HepG2 (cell line): ENCODE data around the gene ARHGEF40. TPM values are rescaled to one million over a fixed set of nuclear protein-coding genes. Genes with fewer than 3 reads are reported as not detected.

Experiments used
- ATM ChIP-seq: fragments of 450-650 bp; IDR thresholded peaks from 2 replicates; pipeline ENCODE4 v1.7.1; 2017; ENCODE audit warnings: mild to moderate bottlenecking, borderline replicate concordance
- DMTF1 ChIP-seq: sonication (generic); formaldehyde crosslinking; IDR thresholded peaks from 2 replicates; pipeline ENCODE4 v1.4.0; 2020; ENCODE audit warnings: mild to moderate bottlenecking, missing genetic modification reagents
- EED ChIP-seq: sonication (generic); formaldehyde crosslinking; IDR thresholded peaks from 2 replicates; pipeline ENCODE4 v1.5.0; 2020; ENCODE audit warnings: mild to moderate bottlenecking, missing genetic modification reagents
- GTF3A ChIP-seq: sonication (generic); formaldehyde crosslinking; conservative IDR thresholded peaks from 2 replicates; pipeline ENCODE4 v1.4.0; 2020; ENCODE audit warnings: mild to moderate bottlenecking, missing genetic modification reagents
- KLF16 ChIP-seq, 2 experiments: sonication (generic) in 1 of 2; formaldehyde crosslinking in 1 of 2; IDR thresholded peaks; 2 replicates each; pipeline versions ENCODE4 v1.6.1 to v1.8.0; 2016 to 2023; ENCODE audit warnings: missing genetic modification reagents in 2 of 2, missing compliant biosample characterization in 1 of 2
- MIXL1 ChIP-seq: IDR thresholded peaks from 2 replicates; pipeline ENCODE4 v1.6.1; 2016
- NFATC3 ChIP-seq: sonication (generic); formaldehyde crosslinking; IDR thresholded peaks from 2 replicates; pipeline ENCODE4 v1.5.1; 2020; ENCODE audit warnings: mild to moderate bottlenecking, missing genetic modification reagents
- NR2C2 ChIP-seq: sonication (generic); formaldehyde crosslinking; IDR thresholded peaks from 2 replicates; pipeline ENCODE4 v1.4.0; 2020; ENCODE audit warnings: missing genetic modification reagents, mild to moderate bottlenecking, moderate library complexity, borderline replicate concordance
- PAF1 ChIP-seq: IDR thresholded peaks from 2 replicates; pipeline ENCODE4 v1.6.1; 2016; ENCODE audit warnings: missing genetic modification reagents, missing compliant biosample characterization
- SAFB2 ChIP-seq: sonication (generic); formaldehyde crosslinking; IDR thresholded peaks from 2 replicates; pipeline ENCODE4 v1.5.1; 2020; ENCODE audit warnings: missing genetic modification reagents, low read depth, mild to moderate bottlenecking, borderline replicate concordance
- SMAD3 ChIP-seq: sonication (generic); formaldehyde crosslinking; IDR thresholded peaks from 2 replicates; pipeline ENCODE4 v1.4.0; 2020; ENCODE audit warnings: missing genetic modification reagents
- ZFAT ChIP-seq: sonication (generic); formaldehyde crosslinking; conservative IDR thresholded peaks from 2 replicates; pipeline ENCODE4 v1.8.1; 2023; ENCODE audit warnings: missing genetic modification reagents, inconsistent platforms
- ZFP41 ChIP-seq: sonication (generic); formaldehyde crosslinking; IDR thresholded peaks from 2 replicates; pipeline ENCODE4 v1.4.0; 2020; ENCODE audit warnings: mild to moderate bottlenecking, missing genetic modification reagents, borderline replicate concordance
- ZNF281 ChIP-seq: sonication (generic); formaldehyde crosslinking; IDR thresholded peaks from 2 replicates; pipeline ENCODE4 v1.4.0; 2020; ENCODE audit warnings: missing genetic modification reagents, borderline replicate concordance
- ZNF574 ChIP-seq: sonication (generic); formaldehyde crosslinking; IDR thresholded peaks from 2 replicates; pipeline ENCODE4 v1.4.0; 2020; ENCODE audit warnings: missing genetic modification reagents
- ZNF704 ChIP-seq: sonication (generic); formaldehyde crosslinking; IDR thresholded peaks from 2 replicates; pipeline ENCODE4 v1.8.1; 2023; ENCODE audit warnings: mild to moderate bottlenecking, inconsistent platforms, moderate library complexity, missing genetic modification reagents, borderline replicate concordance
- ZNF710 ChIP-seq: sonication (generic); formaldehyde crosslinking; IDR thresholded peaks from 2 replicates; pipeline ENCODE4 v1.5.0; 2020; ENCODE audit warnings: mild to moderate bottlenecking, missing genetic modification reagents, borderline replicate concordance
- polyA plus RNA-seq, 8 experiments: library from polyadenylated mRNA; depleted of rRNA in 3 of 8; stranded (reverse) in 7 of 8; unstranded in 1 of 8; fragments of >200 nt; fragmentation: Illumina TruSeq in 4 of 8; extraction: Trizol in 4 of 8; gene quantifications; 2 replicates each; pipeline versions ENCODE4 v1.2.1 to v1.2.3, GENCODE V29; 2011 to 2016; ENCODE audit warnings: low read depth in 4 of 8, missing spikeins in 1 of 8, mixed read lengths in 1 of 8; ENCODE audit not compliant: insufficient read depth in 1 of 8
- total RNA-seq, 5 experiments: library from RNA; depleted of rRNA; stranded (reverse); fragments of >200 nt; fragmentation: Illumina TruSeq; extraction: Trizol; gene quantifications; 2 replicates each; pipeline ENCODE4 v1.2.3, GENCODE V29; 2016; ENCODE audit warnings: low read depth in 1 of 5

ARHGEF40 gene
- total and polyA plus RNA-seq, 2 of the 13 experiments (the other 11 are each of a cell fraction or from before 2014, with no cell fraction given), result 28.1 to 78.1 TPM

- no peak for TF ChIP-seq SAFB2
- TF ChIP-seq MIXL1, result peak; percentile 71; the same call in 1 of the 2 replicates
- peak; percentile 87; the same call in 1 of the 2 replicates for TF ChIP-seq ZNF704 (CRISPR knock-in tag)
- TF ChIP-seq ATM, result no peak
- TF ChIP-seq ZFP41, result no peak
- TF ChIP-seq NR2C2 (CRISPR knock-in tag), result peak; percentile 77
- peak in 1 of 2 experiments; percentile 79; a peak in 1 of 4 replicates for TF ChIP-seq KLF16 (CRISPR knock-in tag; IDR thresholded peaks at IDR 0.05)
- no peak for TF ChIP-seq ZFAT (CRISPR knock-in tag)
- TF ChIP-seq NFATC3 (CRISPR knock-in tag), result no peak
- TF ChIP-seq GTF3A (CRISPR knock-in tag), result 0 out of 2 replicates have a peak, but pooled peaks have one; percentile 65
- TF ChIP-seq ZNF281, result peak; percentile 57; the same call in 1 of the 2 replicates
- TF ChIP-seq EED (CRISPR knock-in tag), result 0 out of 2 replicates have a peak, but pooled peaks have one; percentile 34
- TF ChIP-seq DMTF1 (CRISPR knock-in tag), result no peak
- peak; percentile 86 for TF ChIP-seq SMAD3 (CRISPR knock-in tag)
- no peak for TF ChIP-seq PAF1
- peak; percentile 64 for TF ChIP-seq ZNF574 (CRISPR knock-in tag)
- no peak; the same call in 1 of the 2 replicates for TF ChIP-seq ZNF710 (CRISPR knock-in tag)
Measured at GRCh38 chr14:21106498-21107282, 36.6 kb downstream of the ARHGEF40 start (continued).
